ENCODE results near the gene NPL. TPM values are rescaled to one million over a fixed set of nuclear protein-coding genes. Genes with fewer than 3 reads are reported as not detected.

NPL gene
- polyA plus RNA-seq, 6 donors from 2014 or later: 1.5 to 5.7 (median 3.6) TPM

GRCh38 chr1:182764029-182764727 lies 25.4 kb upstream of the NPL start:
- peak overlapping the region in 1 of 6 donors; percentile 6 for H3K27ac Mint-ChIP-seq
- H3K4me3 Mint-ChIP-seq: peak overlapping the region in 1 of 8 donors; percentile 41
- peaks cover 0 to 10% (median 6%) of the 10 kb centered on the region in 3 donors for H3K27me3 Mint-ChIP-seq
- H3K36me3 Mint-ChIP-seq: peaks cover 0 to 8% of the 10 kb centered on the region in 2 donors
- ATAC-seq (ENCODE audit: low read depth in 2 of 2) (no peak), DNase-seq (no peak)
- peaks cover 4 to 14% (median 7%) of the 10 kb centered on the region in 7 donors for H3K9me3 Mint-ChIP-seq
- H3K4me1 Mint-ChIP-seq: peaks cover 0 to 8% (median 6%) of the 10 kb centered on the region in 3 donors

GRCh38 chr1:182765391-182765790 lies 24.2 kb upstream of the NPL start:
- Mint-ChIP-seq H3K36me3 (peaks cover 0 to 8% of the 10 kb centered on the region in 2 donors), H3K27ac (no peak overlapping the region), H3K4me3 (no peak overlapping the region), H3K4me1 (peaks cover 0 to 8% (median 6%) of the 10 kb centered on the region in 3 donors), H3K27me3 (peaks cover 0 to 11% (median 6%) of the 10 kb centered on the region in 3 donors), H3K9me3 (peaks cover 4 to 14% (median 7%) of the 10 kb centered on the region in 7 donors)
- ATAC-seq (ENCODE audit: low read depth in 2 of 2) (no peak), DNase-seq (no peak)

GRCh38 chr1:182766050-182766449 lies 23.5 kb upstream of the NPL start:
- DNase-seq (no peak), ATAC-seq (ENCODE audit: low read depth in 2 of 2) (no peak)
- Mint-ChIP-seq H3K27me3 (peaks cover 0 to 11% (median 6%) of the 10 kb centered on the region in 3 donors), H3K4me1 (peaks cover 0 to 5% (median 1%) of the 10 kb centered on the region in 3 donors), H3K27ac (no peak overlapping the region), H3K9me3 (peaks cover 4 to 10% (median 7%) of the 10 kb centered on the region in 7 donors), H3K36me3 (peaks cover 0 to 8% of the 10 kb centered on the region in 2 donors), H3K4me3 (no peak overlapping the region)

GRCh38 chr1:182766881-182767645 lies 22.5 kb upstream of the NPL start:
- DNase-seq (no peak), ATAC-seq (ENCODE audit: low read depth in 2 of 2) (no peak)
- Mint-ChIP-seq H3K36me3 (peaks cover 0 to under 1% of the 10 kb centered on the region in 2 donors), H3K4me3 (no peak overlapping the region), H3K4me1 (no peaks in the 10 kb centered on the region), H3K27ac (no peak overlapping the region), H3K27me3 (peaks cover 0 to 11% (median 6%) of the 10 kb centered on the region in 3 donors), H3K9me3 (peaks cover 0 to under 1% (median 0%) of the 10 kb centered on the region in 7 donors)

GRCh38 chr1:182768963-182769362 lies 20.6 kb upstream of the NPL start:
- H3K4me1 Mint-ChIP-seq: no peaks in the 10 kb centered on the region
- peaks cover 0 to under 1% of the 10 kb centered on the region in 2 donors for H3K36me3 Mint-ChIP-seq
- ATAC-seq (ENCODE audit: low read depth in 2 of 2) (no peak), DNase-seq (no peak)
- peaks cover 1 to 13% (median 6%) of the 10 kb centered on the region in 3 donors for H3K27me3 Mint-ChIP-seq
- peaks cover 0 to 3% (median 1%) of the 10 kb centered on the region in 7 donors for H3K9me3 Mint-ChIP-seq
- no peak overlapping the region for H3K27ac Mint-ChIP-seq
- H3K4me3 Mint-ChIP-seq: no peak overlapping the region

DNA sequence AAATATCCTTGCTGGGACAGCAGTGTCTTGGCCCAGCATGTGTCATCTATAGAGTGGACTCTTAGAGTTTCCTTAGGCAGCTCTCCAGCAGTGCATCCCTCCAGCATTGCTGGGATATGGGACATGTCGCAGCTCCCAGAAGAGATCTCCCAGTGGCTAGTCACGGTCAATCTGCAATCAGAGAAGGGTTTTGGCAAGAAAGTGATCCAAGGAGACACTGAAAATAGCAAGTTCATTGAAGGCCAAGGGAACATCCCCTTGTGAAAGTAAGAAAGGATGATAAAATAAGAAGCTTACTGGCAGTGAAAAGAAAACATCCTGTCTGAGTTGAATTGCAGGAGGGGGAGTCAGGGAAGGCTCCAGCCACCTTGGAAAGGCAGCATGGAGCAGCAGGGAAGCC lies 19.3 kb upstream of the NPL start:
- Mint-ChIP-seq H3K4me1 (no peaks in the 10 kb centered on the region), H3K27ac (no peak overlapping the region), H3K4me3 (no peak overlapping the region), H3K27me3 (peaks cover 11 to 25% (median 14%) of the 10 kb centered on the region in 3 donors), H3K9me3 (peaks cover 0 to 9% (median 3%) of the 10 kb centered on the region in 7 donors), H3K36me3 (peaks cover 0 to 8% of the 10 kb centered on the region in 2 donors)
- DNase-seq (no peak), ATAC-seq (ENCODE audit: low read depth in 2 of 2) (no peak)

- Mint-ChIP-seq H3K36me3 (peaks cover 0 to 8% of the 10 kb centered on the region in 2 donors), H3K4me3 (no peak overlapping the region), H3K27ac (no peak overlapping the region), H3K9me3 (peaks cover 0 to 9% (median 3%) of the 10 kb centered on the region in 7 donors), H3K4me1 (no peaks in the 10 kb centered on the region), H3K27me3 (peaks cover 12 to 20% (median 14%) of the 10 kb centered on the region in 3 donors)
- ATAC-seq (ENCODE audit: low read depth in 2 of 2) (no peak), DNase-seq (no peak)
These were observed 18.2 kb upstream of the NPL start for GRCh38 chr1:182771187-182771984.

DNA sequence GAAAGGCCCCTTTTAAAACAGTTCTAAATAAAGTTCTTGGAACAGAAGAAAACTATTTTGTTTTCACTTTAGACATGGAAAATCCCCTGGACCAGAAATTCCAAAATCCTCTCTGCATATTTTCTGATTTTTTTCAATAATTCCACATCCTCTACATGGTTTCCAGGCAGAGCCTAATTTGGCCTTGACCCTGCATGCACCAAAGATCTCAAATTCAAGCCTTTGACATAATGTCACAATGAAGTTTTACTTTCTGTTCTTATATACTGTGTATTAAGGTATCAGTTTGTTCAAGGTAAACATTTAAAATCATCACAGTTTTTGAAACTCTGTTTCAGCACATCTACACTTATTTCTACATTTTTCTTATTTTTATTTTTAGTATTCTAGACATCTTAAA lies 12.2 kb upstream of the NPL start:
- ATAC-seq (ENCODE audit: low read depth in 2 of 2) (no peak), DNase-seq (no peak)
- H3K27me3 Mint-ChIP-seq: peaks cover 12 to 15% (median 14%) of the 10 kb centered on the region in 3 donors
- H3K9me3 Mint-ChIP-seq: peaks cover 0 to 9% (median 3%) of the 10 kb centered on the region in 7 donors
- no peak overlapping the region for H3K4me3 Mint-ChIP-seq
- H3K36me3 Mint-ChIP-seq: peaks cover 0 to 8% of the 10 kb centered on the region in 2 donors
- H3K27ac Mint-ChIP-seq: no peak overlapping the region
- H3K4me1 Mint-ChIP-seq: peaks cover 4 to 5% (median 5%) of the 10 kb centered on the region in 3 donors

DNA sequence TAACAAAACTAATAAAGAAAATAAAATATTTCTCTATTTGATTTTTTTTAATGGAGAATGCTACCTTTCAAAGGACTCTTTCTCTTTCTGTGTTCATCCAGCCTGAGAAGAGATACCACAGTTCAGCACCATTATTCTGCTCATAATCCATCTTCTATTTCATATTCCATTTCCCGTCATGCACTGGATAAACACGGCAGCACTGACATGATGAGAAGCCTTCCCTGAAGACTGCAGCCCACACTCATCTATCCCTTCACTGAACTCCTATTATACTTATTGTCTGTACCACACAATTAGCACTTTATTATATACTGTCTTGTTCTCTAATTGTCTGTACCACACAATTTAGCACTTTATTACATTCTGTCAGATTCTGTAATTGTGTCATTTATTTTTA lies 10.7 kb upstream of the NPL start:
- peaks cover 0 to 8% of the 10 kb centered on the region in 2 donors for H3K36me3 Mint-ChIP-seq
- H3K4me3 Mint-ChIP-seq: no peak overlapping the region
- H3K4me1 Mint-ChIP-seq: peaks cover 4 to 8% (median 7%) of the 10 kb centered on the region in 3 donors
- no peak for DNase-seq
- peaks cover 12 to 14% (median 13%) of the 10 kb centered on the region in 3 donors for H3K27me3 Mint-ChIP-seq
- H3K9me3 Mint-ChIP-seq: peaks cover 0 to 7% (median under 1%) of the 10 kb centered on the region in 7 donors
- ATAC-seq (ENCODE audit: low read depth in 2 of 2): no peak
- peak overlapping the region in 1 of 6 donors; percentile 36 for H3K27ac Mint-ChIP-seq

DNA sequence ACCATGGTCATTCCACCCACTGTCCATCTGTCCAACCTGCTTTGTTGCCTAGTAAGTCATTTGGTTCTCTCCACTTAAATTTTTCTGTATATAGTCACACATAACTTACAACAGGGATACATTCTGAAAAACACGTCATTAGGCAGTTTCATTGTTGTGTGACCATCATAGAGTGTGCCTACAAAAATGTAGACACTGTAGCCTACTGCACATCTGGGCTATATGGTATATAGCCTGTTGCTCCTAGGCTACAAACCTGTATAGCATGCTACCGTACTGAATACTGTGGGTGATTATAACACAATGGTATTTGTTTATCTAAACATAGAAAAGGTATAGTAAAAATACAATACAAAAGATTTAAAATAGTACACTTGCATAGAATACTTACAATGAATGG lies 10.0 kb upstream of the NPL start:
- peaks cover 7 to 8% (median 7%) of the 10 kb centered on the region in 3 donors for H3K27me3 Mint-ChIP-seq
- no peak overlapping the region for H3K27ac Mint-ChIP-seq
- H3K4me1 Mint-ChIP-seq: peaks cover 4 to 8% (median 7%) of the 10 kb centered on the region in 3 donors
- ATAC-seq (ENCODE audit: low read depth in 2 of 2) (no peak), DNase-seq (no peak)
- peaks cover 0 to 1% of the 10 kb centered on the region in 2 donors for H3K36me3 Mint-ChIP-seq
- no peak overlapping the region for H3K4me3 Mint-ChIP-seq
- H3K9me3 Mint-ChIP-seq: peaks cover 0 to under 1% (median 0%) of the 10 kb centered on the region in 7 donors

GRCh38 chr1:182781841-182782586 lies 7.6 kb upstream of the NPL start:
- H3K4me3 Mint-ChIP-seq: no peak overlapping the region
- DNase-seq: peak; percentile 65
- peaks cover 4 to 8% (median 7%) of the 10 kb centered on the region in 3 donors for H3K4me1 Mint-ChIP-seq
- ATAC-seq (ENCODE audit: low read depth in 2 of 2): peak; percentile 80 to 85
- H3K27ac Mint-ChIP-seq: no peak overlapping the region
- H3K27me3 Mint-ChIP-seq: peaks cover 0 to 4% (median 0%) of the 10 kb centered on the region in 3 donors
- no peaks in the 10 kb centered on the region for H3K9me3 Mint-ChIP-seq
- H3K36me3 Mint-ChIP-seq: no peaks in the 10 kb centered on the region

- no peaks in the 10 kb centered on the region for H3K36me3 Mint-ChIP-seq
- peaks cover 0 to 4% (median 0%) of the 10 kb centered on the region in 3 donors for H3K27me3 Mint-ChIP-seq
- peak overlapping the region in 1 of 6 donors; percentile 76 for H3K27ac Mint-ChIP-seq
- no peak overlapping the region for H3K4me3 Mint-ChIP-seq
- ATAC-seq (ENCODE audit: low read depth in 2 of 2) (no peak), DNase-seq (no peak)
- no peaks in the 10 kb centered on the region for H3K9me3 Mint-ChIP-seq
- peaks cover 4 to 8% (median 7%) of the 10 kb centered on the region in 3 donors for H3K4me1 Mint-ChIP-seq
These were observed 7.0 kb upstream of the NPL start for GRCh38 chr1:182782587-182782913.
